HL-60 (cell line): ENCODE measurements around the gene SERPINA4.
"Not testable (repeated sequence)": the region's sequence is repeated elsewhere in the genome, so short reads cannot be mapped to it uniquely, and the experiment has no call there.

Experiments
- DNase-seq, 2 experiments: peaks; one replicate each; pipeline ENCODE4 v3.0.0-alpha.2; 2010 to 2020; ENCODE audit warnings: low read depth in 1 of 2, low spot score in 1 of 2
- H3K27ac ChIP-seq: fragments of 250-450 bp; sonication (Bioruptor Pico); replicated peaks from 2 replicates; pipeline ENCODE4 v1.5.1; 2020; ENCODE audit warnings: mild to moderate bottlenecking, moderate library complexity
- H3K27me3 ChIP-seq: fragments of 250-450 bp; sonication (Bioruptor Pico); 2 replicates; pipeline ENCODE4 v1.5.1; 2021; ENCODE audit warnings: mild to moderate bottlenecking, moderate library complexity; ENCODE audit not compliant: insufficient read depth, poor library complexity, severe bottlenecking
- H3K4me3 ChIP-seq: replicated peaks from 2 replicates; pipeline ENCODE4 v1.5.1; 2011; ENCODE audit warnings: mild to moderate bottlenecking, control low read depth, low read length; ENCODE audit not compliant: insufficient read depth
- CTCF ChIP-seq: IDR thresholded peaks from one replicate; pipeline ENCODE4 v1.5.1; 2011; ENCODE audit warnings: low read length, control low read depth, inconsistent platforms; ENCODE audit not compliant: insufficient read depth
- GABPA ChIP-seq: IDR thresholded peaks from 2 replicates; pipeline ENCODE4 v1.6.1; 2012; ENCODE audit warnings: low read depth
- POLR2AphosphoS5 ChIP-seq: IDR thresholded peaks from 2 replicates; pipeline ENCODE4 v1.6.1; 2012; ENCODE audit warnings: low read depth
- SPI1 ChIP-seq: IDR thresholded peaks from 2 replicates; pipeline ENCODE4 v1.6.1; 2012; ENCODE audit warnings: low read depth, mild to moderate bottlenecking, borderline replicate concordance
- TF ChIP-seq, protein P1 (sequence below): IDR thresholded peaks from 2 replicates; pipeline ENCODE4 v1.6.1; 2012; ENCODE audit warnings: low read depth; ENCODE audit not compliant: insufficient replicate concordance

Gene SERPINA4

DNA sequence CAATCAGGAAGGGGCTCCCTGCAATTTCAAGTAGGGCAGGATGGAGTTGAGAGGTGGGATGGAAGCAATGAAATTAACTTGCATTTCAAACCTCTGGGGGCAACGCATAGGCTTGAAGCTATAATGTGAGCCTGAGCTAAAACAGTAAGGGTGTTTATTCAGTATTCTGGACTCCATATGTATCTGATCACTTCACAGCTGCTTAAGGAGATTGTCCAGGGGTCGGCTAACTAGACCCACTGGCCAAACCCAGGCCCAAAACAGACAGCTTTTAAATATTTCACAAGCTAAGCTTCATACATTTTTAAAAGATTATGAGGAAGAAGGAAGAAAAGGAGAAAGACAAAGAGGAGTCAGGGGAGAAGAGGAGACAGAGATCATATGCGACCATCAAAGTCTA is 44.1 kb downstream of the SERPINA4 start:
- H3K27me3 ChIP-seq: no peaks in the 10 kb centered on the region
- no peak overlapping the region for H3K27ac ChIP-seq
- no peak for TF ChIP-seq SPI1
- TF ChIP-seq GABPA: no peak
- TF ChIP-seq, protein P1, sequence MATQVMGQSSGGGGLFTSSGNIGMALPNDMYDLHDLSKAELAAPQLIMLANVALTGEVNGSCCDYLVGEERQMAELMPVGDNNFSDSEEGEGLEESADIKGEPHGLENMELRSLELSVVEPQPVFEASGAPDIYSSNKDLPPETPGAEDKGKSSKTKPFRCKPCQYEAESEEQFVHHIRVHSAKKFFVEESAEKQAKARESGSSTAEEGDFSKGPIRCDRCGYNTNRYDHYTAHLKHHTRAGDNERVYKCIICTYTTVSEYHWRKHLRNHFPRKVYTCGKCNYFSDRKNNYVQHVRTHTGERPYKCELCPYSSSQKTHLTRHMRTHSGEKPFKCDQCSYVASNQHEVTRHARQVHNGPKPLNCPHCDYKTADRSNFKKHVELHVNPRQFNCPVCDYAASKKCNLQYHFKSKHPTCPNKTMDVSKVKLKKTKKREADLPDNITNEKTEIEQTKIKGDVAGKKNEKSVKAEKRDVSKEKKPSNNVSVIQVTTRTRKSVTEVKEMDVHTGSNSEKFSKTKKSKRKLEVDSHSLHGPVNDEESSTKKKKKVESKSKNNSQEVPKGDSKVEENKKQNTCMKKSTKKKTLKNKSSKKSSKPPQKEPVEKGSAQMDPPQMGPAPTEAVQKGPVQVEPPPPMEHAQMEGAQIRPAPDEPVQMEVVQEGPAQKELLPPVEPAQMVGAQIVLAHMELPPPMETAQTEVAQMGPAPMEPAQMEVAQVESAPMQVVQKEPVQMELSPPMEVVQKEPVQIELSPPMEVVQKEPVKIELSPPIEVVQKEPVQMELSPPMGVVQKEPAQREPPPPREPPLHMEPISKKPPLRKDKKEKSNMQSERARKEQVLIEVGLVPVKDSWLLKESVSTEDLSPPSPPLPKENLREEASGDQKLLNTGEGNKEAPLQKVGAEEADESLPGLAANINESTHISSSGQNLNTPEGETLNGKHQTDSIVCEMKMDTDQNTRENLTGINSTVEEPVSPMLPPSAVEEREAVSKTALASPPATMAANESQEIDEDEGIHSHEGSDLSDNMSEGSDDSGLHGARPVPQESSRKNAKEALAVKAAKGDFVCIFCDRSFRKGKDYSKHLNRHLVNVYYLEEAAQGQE: no peak
- no peak for TF ChIP-seq POLR2AphosphoS5
- TF ChIP-seq CTCF: no peak
- DNase-seq: no peak
- no peak overlapping the region for H3K4me3 ChIP-seq

DNA sequence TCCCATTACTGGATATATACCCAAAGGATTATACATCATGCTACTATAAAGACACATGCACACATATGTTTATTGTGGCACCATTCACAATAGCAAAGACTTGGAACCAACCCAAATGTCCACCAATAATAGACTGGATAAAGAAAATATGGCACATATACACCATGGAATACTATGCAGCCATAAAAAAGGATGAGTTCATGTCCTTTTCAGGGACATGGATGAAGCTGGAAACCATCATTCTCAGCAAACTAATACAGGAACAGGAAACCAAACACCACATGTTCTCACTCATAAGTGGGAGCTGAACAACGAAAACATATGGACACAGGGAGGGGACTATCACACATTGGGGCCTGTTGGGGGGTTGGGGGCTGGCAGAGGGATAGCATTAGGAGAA is 47.7 kb downstream of the SERPINA4 start:
- H3K27ac ChIP-seq, H3K4me3 ChIP-seq, DNase-seq, H3K27me3 ChIP-seq: not testable (repeated sequence)

DNA sequence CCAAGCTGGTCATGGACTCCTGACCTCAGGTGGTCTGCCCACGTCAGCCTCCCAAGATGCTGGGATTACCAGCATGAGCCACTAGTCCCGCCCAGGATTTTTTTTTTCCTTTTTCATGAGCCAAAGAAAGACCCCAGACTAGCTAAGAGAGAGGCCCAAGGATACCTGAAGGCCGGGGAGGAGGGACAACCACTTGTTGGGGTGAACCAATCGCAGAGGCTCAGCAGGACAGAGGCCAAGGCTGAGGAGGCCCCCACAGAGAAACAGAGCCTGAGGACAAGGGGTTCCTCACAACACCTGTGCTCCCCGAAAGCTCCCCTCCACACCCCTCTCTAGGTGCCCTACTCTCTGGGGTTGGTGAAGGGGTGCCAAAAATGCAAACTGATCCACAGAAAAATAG is 49.9 kb downstream of the SERPINA4 start:
- TF ChIP-seq POLR2AphosphoS5: no peak
- no peak for TF ChIP-seq SPI1
- TF ChIP-seq, protein P1: no peak
- no peak for TF ChIP-seq GABPA
- no peak for TF ChIP-seq CTCF
- no peak overlapping the region for H3K4me3 ChIP-seq
- no peak overlapping the region for H3K27ac ChIP-seq
- H3K27me3 ChIP-seq: no peaks in the 10 kb centered on the region
- no peak for DNase-seq

- H3K4me3 ChIP-seq: no peak within 1 kb of the TSS
- H3K27ac ChIP-seq: no peak within 1 kb of the TSS
- DNase-seq: no peak
- no peaks in the 10 kb centered on the region for H3K27me3 ChIP-seq
- TF ChIP-seq, protein P1: no peak
- no peak for TF ChIP-seq SPI1
- TF ChIP-seq GABPA: no peak
- no peak for TF ChIP-seq POLR2AphosphoS5
- no peak for TF ChIP-seq CTCF
Measured at GRCh38 chr14:94612174-94612573, 50.9 kb downstream of the SERPINA4 start, which contains the start of gene SERPINA3. SERPINA3 (plus strand) TSS chr14:94612391; CDS start chr14:94614442, 2,051 bp downstream.
